CD4-positive, alpha-beta T cell (primary cell): ENCODE results near the gene HOXB3. TPM values are rescaled to one million over a fixed set of nuclear protein-coding genes. Genes with fewer than 3 reads are reported as not detected.

Source experiments
- microRNA-seq: library from miRNA; unstranded; fragments of <30 nt; microRNA quantifications from one replicate; pipeline ENCODE4 v1.2.0, GENCODE V29; 2021; ENCODE audit warnings: borderline microRNAs expressed, borderline replicate concordance
- total RNA-seq, 174 experiments: library from RNA in 2 of 174; stranded (reverse) in 2 of 174; gene quantifications; one replicate each; pipeline ENCODE4 v1.2.3 and lab custom pipeline; 2021 to 2026

The HOXB3 gene
- total RNA-seq, 2 experiments from 2014 or later = 0.25 to 0.36 TPM

Small RNAs within 50 kb of the gene (microRNA-seq; reads per million reads assigned to microRNA genes)
- gene MIR196A1 = not detected

Other genes with a start within 250 kb of the HOXB3 start
- gene SKAP1, start 160.0 kb downstream of the HOXB3 start, total RNA-seq = 10 to 100 TPM; 92.0 to 95.1 TPM
- not detected for gene HOXB1, start 59.2 kb downstream of the HOXB3 start, total RNA-seq
- gene HOXB2, start 45.1 kb downstream of the HOXB3 start, total RNA-seq = 1 to 10 TPM; 4.8 to 4.9 TPM
- gene HOXB4, start 11.9 kb downstream of the HOXB3 start, total RNA-seq = under 1 TPM; 0.16 to 0.17 TPM
- not detected for gene HOXB5, start 3.5 kb upstream of the HOXB3 start, total RNA-seq
- gene HOXB6, start 14.7 kb upstream of the HOXB3 start, total RNA-seq = not detected
- gene HOXB7, start 20.8 kb upstream of the HOXB3 start, total RNA-seq = not detected
- not detected for gene HOXB8, start 25.1 kb upstream of the HOXB3 start, total RNA-seq
- not detected for gene HOXB9, start 36.1 kb upstream of the HOXB3 start, total RNA-seq
- not detected for gene PRAC1, start 132.3 kb upstream of the HOXB3 start, total RNA-seq
- gene PRAC2, start 132.9 kb upstream of the HOXB3 start, total RNA-seq = not detected
- gene HOXB13, start 138.5 kb upstream of the HOXB3 start, total RNA-seq = not detected
- not detected for gene TTLL6, start 227.0 kb upstream of the HOXB3 start, total RNA-seq
- 100 to 1,000 TPM; 140 to 142 TPM for gene CALCOCO2, start 240.8 kb upstream of the HOXB3 start, total RNA-seq